Osteoblast (primary cell): ENCODE data around the gene ARHGAP11A. TPM values are rescaled to one million over a fixed set of nuclear protein-coding genes. Genes with fewer than 3 reads are reported as not detected.

Experiments used
- DNase-seq: peaks from one replicate; pipeline ENCODE4 v3.0.0; 2011; ENCODE audit warnings: low spot score, mixed read lengths; ENCODE audit not compliant: insufficient read length; ENCODE audit errors: missing footprints
- H2AFZ ChIP-seq: 2 replicates; pipeline ENCODE4 v1.6.0; 2011; ENCODE audit warnings: mild to moderate bottlenecking, low read length
- H3K27ac ChIP-seq: 2 replicates; pipeline ENCODE4 v1.5.1; 2011; ENCODE audit warnings: mild to moderate bottlenecking, low read depth, low read length, moderate library complexity
- H3K27me3 ChIP-seq: 2 replicates; pipeline ENCODE4 v1.6.0; 2012; ENCODE audit warnings: mild to moderate bottlenecking, control low read depth, inconsistent platforms, low read length, moderate library complexity; ENCODE audit not compliant: insufficient read depth
- H3K36me3 ChIP-seq: 2 replicates; pipeline ENCODE4 v1.5.1; 2011; ENCODE audit warnings: mild to moderate bottlenecking, low read length, control low read depth, moderate library complexity; ENCODE audit not compliant: insufficient read depth
- H3K4me1 ChIP-seq: 2 replicates; pipeline ENCODE4 v1.5.1; 2011; ENCODE audit warnings: mild to moderate bottlenecking, low read length, control low read depth, moderate library complexity; ENCODE audit not compliant: insufficient read depth
- H3K4me2 ChIP-seq: 2 replicates; pipeline ENCODE4 v1.6.0; 2011; ENCODE audit warnings: mild to moderate bottlenecking, low read length; ENCODE audit not compliant: insufficient read depth
- H3K4me3 ChIP-seq: fragments of 200-600 bp; sonication (generic); 3 replicates; pipeline ENCODE4 v1.5.1; 2012; ENCODE audit warnings: mild to moderate bottlenecking, low read length, inconsistent platforms; ENCODE audit not compliant: insufficient read depth
- H3K79me2 ChIP-seq: 2 replicates; pipeline ENCODE4 v1.6.0; 2012; ENCODE audit warnings: mild to moderate bottlenecking, low read length, control low read depth, inconsistent platforms; ENCODE audit not compliant: insufficient read depth
- H3K9me3 ChIP-seq: 2 replicates; pipeline ENCODE4 v1.5.1; 2011; ENCODE audit warnings: low read depth, low read length, control low read depth
- H4K20me1 ChIP-seq: 2 replicates; pipeline ENCODE4 v1.6.0; 2012; ENCODE audit warnings: mild to moderate bottlenecking, low read length, control low read depth; ENCODE audit not compliant: insufficient read depth
- CTCF ChIP-seq: IDR thresholded peaks from 2 replicates; pipeline ENCODE4 v1.5.1; 2011; ENCODE audit warnings: mild to moderate bottlenecking, low read depth, low read length, moderate library complexity; ENCODE audit errors: extremely low read depth
- total RNA-seq: library from RNA; depleted of rRNA; stranded (reverse); fragments of >200 nt; gene quantifications from 2 replicates; pipeline ENCODE4 v1.2.3, GENCODE V29; 2012

ARHGAP11A gene
- total RNA-seq, 1 donor = 7.2 TPM

- H2AFZ ChIP-seq = no peak overlapping the region
- no peaks in the 10 kb centered on the region for H3K27me3 ChIP-seq
- H3K4me1 ChIP-seq = peaks cover 37% of the 10 kb centered on the region
- H3K4me3 ChIP-seq = no peak overlapping the region
- no peaks in the 10 kb centered on the region for H3K9me3 ChIP-seq
- TF ChIP-seq CTCF = no peak
- DNase-seq = no peak
- no peaks in the 10 kb centered on the region for H3K36me3 ChIP-seq
- no peaks in the 10 kb centered on the region for H4K20me1 ChIP-seq
- H3K79me2 ChIP-seq = peaks cover 4% of the 10 kb centered on the region
- no peak overlapping the region for H3K4me2 ChIP-seq
- H3K27ac ChIP-seq = no peak overlapping the region
Measured at GRCh38 chr15:32675466-32675865, 60.2 kb downstream of the ARHGAP11A start.

- Histone ChIP-seq H3K79me2 (peaks cover 4% of the 10 kb centered on the region), H4K20me1 (no peaks in the 10 kb centered on the region), H3K4me3 (no peak overlapping the region), H3K27me3 (no peaks in the 10 kb centered on the region), H3K4me2 (no peak overlapping the region), H3K36me3 (no peaks in the 10 kb centered on the region), H2AFZ (no peak overlapping the region), H3K27ac (no peak overlapping the region), H3K9me3 (no peaks in the 10 kb centered on the region), H3K4me1 (peaks cover 30% of the 10 kb centered on the region)
- no peak for TF ChIP-seq CTCF
- DNase-seq = no peak
Measured at GRCh38 chr15:32676169-32676568, 60.9 kb downstream of the ARHGAP11A start.

- H3K27me3 ChIP-seq = no peaks in the 10 kb centered on the region
- no peaks in the 10 kb centered on the region for H3K9me3 ChIP-seq
- H3K4me3 ChIP-seq = no peak overlapping the region
- TF ChIP-seq CTCF = no peak
- peak overlapping the region; percentile 3 for H3K27ac ChIP-seq
- no peak for DNase-seq
- H3K4me1 ChIP-seq = peaks cover 27% of the 10 kb centered on the region
- no peaks in the 10 kb centered on the region for H3K36me3 ChIP-seq
- H3K79me2 ChIP-seq = peaks cover 3% of the 10 kb centered on the region
- H4K20me1 ChIP-seq = no peaks in the 10 kb centered on the region
- H3K4me2 ChIP-seq = peak overlapping the region; percentile 13
- peak overlapping the region; percentile 69 for H2AFZ ChIP-seq
Measured at GRCh38 chr15:32677238-32677750, 62.0 kb downstream of the ARHGAP11A start.

GRCh38 chr15:32679298-32679690 lies 64.0 kb downstream of the ARHGAP11A start:
- H3K79me2 ChIP-seq = peaks cover 2% of the 10 kb centered on the region
- H3K27me3 ChIP-seq = no peaks in the 10 kb centered on the region
- H3K9me3 ChIP-seq = no peaks in the 10 kb centered on the region
- no peak for TF ChIP-seq CTCF
- H3K36me3 ChIP-seq = no peaks in the 10 kb centered on the region
- no peak overlapping the region for H3K4me2 ChIP-seq
- H3K27ac ChIP-seq = no peak overlapping the region
- no peak overlapping the region for H2AFZ ChIP-seq
- H4K20me1 ChIP-seq = no peaks in the 10 kb centered on the region
- no peak overlapping the region for H3K4me3 ChIP-seq
- DNase-seq = no peak
- H3K4me1 ChIP-seq = peaks cover 46% of the 10 kb centered on the region
